ENCODE data around the gene CTBP2. TPM values are rescaled to one million over a fixed set of nuclear protein-coding genes. Genes with fewer than 3 reads are reported as not detected.

The CTBP2 gene
- total and polyA plus RNA-seq, 4 donors = 3.4 to 59.2 (median 5.5) TPM

GRCh38 chr10:125171402-125172306, 11.3 kb upstream of the CTBP2 start (continued):
- TF ChIP-seq REST (IDR thresholded peaks at IDR 0.05) = no peak

- Histone ChIP-seq H3K9ac (ENCODE audit: low read depth in 1 of 2, low read length in 2 of 2) (no peak overlapping the region), H3K36me3 (ENCODE audit: control insufficient read depth in 4 of 4, insufficient read depth in 3 of 4, low read depth in 1 of 4, low read length in 3 of 4) (no peaks in the 10 kb centered on the region), H3K27ac (ENCODE audit: low read depth in 1 of 2, low read length in 2 of 2) (no peak overlapping the region), H3K27me3 (ENCODE audit: control insufficient read depth in 4 of 4, insufficient read depth in 4 of 4, low read length in 3 of 4) (peaks cover 0 to 4% (median 0%) of the 10 kb centered on the region in 4 donors), H3K4me3 (ENCODE audit: low read depth in 1 of 3, low read length in 3 of 3) (no peak overlapping the region), H3K4me1 (ENCODE audit: control insufficient read depth in 4 of 4, insufficient read depth in 4 of 4, low read length in 3 of 4) (no peaks in the 10 kb centered on the region), H3K9me3 (ENCODE audit: control insufficient read depth in 4 of 4, low read length in 3 of 4) (no peaks in the 10 kb centered on the region)
- TF ChIP-seq CTCF (IDR thresholded peaks at IDR 0.05; ENCODE audit: low read depth, low read length, missing input control) = no peak
- no peak for TF ChIP-seq EGR1 (IDR thresholded peaks at IDR 0.05; ENCODE audit: low read depth in 2 of 2)
- WGBS = 66% methylated on average over 5 of the region's 5 CpGs
- DNase-seq (ENCODE audit: low spot score) = no peak
Measured at GRCh38 chr10:125169915-125170314, 9.6 kb upstream of the CTBP2 start.

- H3K36me3 ChIP-seq (ENCODE audit: control insufficient read depth in 4 of 4, insufficient read depth in 3 of 4, low read depth in 1 of 4, low read length in 3 of 4) = no peaks in the 10 kb centered on the region
- H3K4me1 ChIP-seq (ENCODE audit: control insufficient read depth in 4 of 4, insufficient read depth in 4 of 4, low read length in 3 of 4) = no peaks in the 10 kb centered on the region
- DNase-seq (ENCODE audit: low spot score) = no peak
- no peak overlapping the region for H3K27ac ChIP-seq (ENCODE audit: low read depth in 1 of 2, low read length in 2 of 2)
- peaks cover 0 to 2% (median 0%) of the 10 kb centered on the region in 4 donors for H3K27me3 ChIP-seq (ENCODE audit: control insufficient read depth in 4 of 4, insufficient read depth in 4 of 4, low read length in 3 of 4)
- no peak overlapping the region for H3K9ac ChIP-seq (ENCODE audit: low read depth in 1 of 2, low read length in 2 of 2)
- no peak for TF ChIP-seq RXRA (IDR thresholded peaks at IDR 0.05)
- no peak overlapping the region for H3K4me3 ChIP-seq (ENCODE audit: low read depth in 1 of 3, low read length in 3 of 3)
- H3K9me3 ChIP-seq (ENCODE audit: control insufficient read depth in 4 of 4, low read length in 3 of 4) = no peaks in the 10 kb centered on the region
- 88% methylated on average over 7 of the region's 7 CpGs for WGBS
Measured at GRCh38 chr10:125169279-125169678, 8.9 kb upstream of the CTBP2 start.

- Histone ChIP-seq H3K9ac (ENCODE audit: low read depth in 1 of 2, low read length in 2 of 2) (no peak overlapping the region), H3K36me3 (ENCODE audit: control insufficient read depth in 4 of 4, insufficient read depth in 3 of 4, low read depth in 1 of 4, low read length in 3 of 4) (no peaks in the 10 kb centered on the region), H3K27ac (ENCODE audit: low read depth in 1 of 2, low read length in 2 of 2) (no peak overlapping the region), H3K4me3 (ENCODE audit: low read depth in 1 of 3, low read length in 3 of 3) (no peak overlapping the region), H3K9me3 (ENCODE audit: control insufficient read depth in 4 of 4, low read length in 3 of 4) (no peaks in the 10 kb centered on the region), H3K4me1 (ENCODE audit: control insufficient read depth in 4 of 4, insufficient read depth in 4 of 4, low read length in 3 of 4) (peaks cover 0 to 3% (median under 1%) of the 10 kb centered on the region in 4 donors), H3K27me3 (ENCODE audit: control insufficient read depth in 4 of 4, insufficient read depth in 4 of 4, low read length in 3 of 4) (peaks cover 0 to 5% (median under 1%) of the 10 kb centered on the region in 4 donors)
- DNase-seq (ENCODE audit: low spot score) = no peak
- TF ChIP-seq RXRA (IDR thresholded peaks at IDR 0.05) (no peak), SP1 (IDR thresholded peaks at IDR 0.05) (no peak), GABPA (IDR thresholded peaks at IDR 0.05 in 1 of 2, conservative IDR thresholded peaks at IDR 0.05 in 1 of 2) (no peak), EGR1 (IDR thresholded peaks at IDR 0.05; ENCODE audit: low read depth in 2 of 2) (no peak), TAF1 (conservative IDR thresholded peaks at IDR 0.05) (no peak), CTCF (IDR thresholded peaks at IDR 0.05; ENCODE audit: low read depth, low read length, missing input control) (no peak), HNF4G (IDR thresholded peaks at IDR 0.05) (no peak), FOXA2 (IDR thresholded peaks at IDR 0.05) (no peak)
- 93% methylated on average over 12 of the region's 12 CpGs for WGBS
Measured at GRCh38 chr10:125166658-125167057, 6.3 kb upstream of the CTBP2 start.
